Spinal cord (tissue), 10 donors: ENCODE data around the gene MGAT5. TPM values are rescaled to one million over a fixed set of nuclear protein-coding genes. Genes with fewer than 3 reads are reported as not detected.

ENCODE experiments used
- DNase-seq, 6 donors: peaks; one replicate each; pipeline versions ENCODE4 v3.0.0 to v3.0.0-alpha.2; 2013 to 2015; ENCODE audit warnings: low spot score in 6 of 6, low read depth in 4 of 6
- H3K27ac ChIP-seq: one replicate; pipeline ENCODE4 v1.5.1; 2013; ENCODE audit warnings: low read depth, low read length, control low read depth
- H3K27me3 ChIP-seq: one replicate; pipeline ENCODE4 v1.6.1; 2013; ENCODE audit warnings: low read length; ENCODE audit not compliant: control insufficient read depth, insufficient read depth
- H3K36me3 ChIP-seq: one replicate; pipeline ENCODE4 v1.6.1; 2013; ENCODE audit warnings: low read length; ENCODE audit not compliant: control insufficient read depth, insufficient read depth
- H3K4me1 ChIP-seq: one replicate; pipeline ENCODE4 v1.6.1; 2013; ENCODE audit warnings: low read length; ENCODE audit not compliant: control insufficient read depth, insufficient read depth
- H3K4me3 ChIP-seq: one replicate; pipeline ENCODE4 v1.5.1; 2013; ENCODE audit warnings: low read depth, low read length, control low read depth
- H3K9me3 ChIP-seq: one replicate; pipeline ENCODE4 v1.6.1; 2013; ENCODE audit warnings: low read length; ENCODE audit not compliant: control insufficient read depth, insufficient read depth
- WGBS: methylation state at CpG from one replicate; pipeline ENCODE4 v1.1.5; 2013; ENCODE audit warnings: missing lambda C conversion rate; ENCODE audit not compliant: insufficient coverage; 5-methylcytosine and 5-hydroxymethylcytosine counted together
- polyA plus RNA-seq, 2 donors: library from polyadenylated mRNA; unstranded; fragments of 120-200 nt; gene quantifications; one replicate each; pipeline ENCODE4 v1.2.1, GENCODE V29; 2013; ENCODE audit not compliant: insufficient read length in 2 of 2
- total RNA-seq, 2 donors: library from RNA; depleted of rRNA in 1 of 2; stranded (reverse); fragments of 120-200 nt in 1 of 2; fragments of >200 nt in 1 of 2; gene quantifications; one replicate each; pipeline versions ENCODE4 v1.2.3 to v1.2.4, GENCODE V29; 2013 to 2014
- donor health status: healthy.

MGAT5 gene
- total and polyA plus RNA-seq, 4 donors: 45.8 to 76.6 (median 48.3) TPM

DNA sequence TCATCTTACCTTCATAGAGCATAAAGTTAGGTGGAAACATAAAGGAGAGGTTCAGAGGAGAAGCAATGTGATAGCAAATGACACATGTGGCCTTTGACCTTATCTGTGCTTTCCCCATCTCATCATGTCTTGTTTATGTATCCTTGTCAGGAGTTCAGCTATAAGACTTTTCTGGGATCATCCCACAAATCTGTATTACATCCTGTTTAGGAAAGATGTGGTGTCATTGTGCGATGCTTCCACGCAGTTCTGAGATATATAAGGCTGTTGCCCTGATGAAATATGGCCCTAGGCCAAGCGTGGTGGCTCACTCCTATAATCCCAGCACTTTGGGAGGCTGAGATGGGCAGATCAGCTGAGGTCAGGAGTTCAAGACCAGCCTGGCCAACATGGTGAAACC, 15.5 kb upstream of the MGAT5 start:
- no peaks in the 10 kb centered on the region for H3K4me1 ChIP-seq
- no peak for DNase-seq
- WGBS: 94% methylated on average over 2 of the region's 3 CpGs
- H3K27ac ChIP-seq: no peak overlapping the region
- H3K36me3 ChIP-seq: no peaks in the 10 kb centered on the region
- no peak overlapping the region for H3K4me3 ChIP-seq
- H3K27me3 ChIP-seq: no peaks in the 10 kb centered on the region
- H3K9me3 ChIP-seq: no peaks in the 10 kb centered on the region

- Histone ChIP-seq H3K9me3 (no peaks in the 10 kb centered on the region), H3K27ac (no peak overlapping the region), H3K4me3 (no peak overlapping the region), H3K4me1 (peaks cover 7% of the 10 kb centered on the region), H3K27me3 (no peaks in the 10 kb centered on the region), H3K36me3 (no peaks in the 10 kb centered on the region)
- no peak for DNase-seq
- no CpG with 5 or more reads among the region's 2 CpGs for WGBS
Measured at GRCh38 chr2:134240061-134240460, 13.8 kb upstream of the MGAT5 start.

- Histone ChIP-seq H3K36me3 (no peaks in the 10 kb centered on the region), H3K27ac (no peak overlapping the region), H3K4me3 (no peak overlapping the region), H3K27me3 (no peaks in the 10 kb centered on the region), H3K4me1 (peaks cover 9% of the 10 kb centered on the region), H3K9me3 (no peaks in the 10 kb centered on the region)
- no peak for DNase-seq
- no CpG with 5 or more reads among the region's 2 CpGs for WGBS
Measured at GRCh38 chr2:134241911-134242310, 12.0 kb upstream of the MGAT5 start.

DNA sequence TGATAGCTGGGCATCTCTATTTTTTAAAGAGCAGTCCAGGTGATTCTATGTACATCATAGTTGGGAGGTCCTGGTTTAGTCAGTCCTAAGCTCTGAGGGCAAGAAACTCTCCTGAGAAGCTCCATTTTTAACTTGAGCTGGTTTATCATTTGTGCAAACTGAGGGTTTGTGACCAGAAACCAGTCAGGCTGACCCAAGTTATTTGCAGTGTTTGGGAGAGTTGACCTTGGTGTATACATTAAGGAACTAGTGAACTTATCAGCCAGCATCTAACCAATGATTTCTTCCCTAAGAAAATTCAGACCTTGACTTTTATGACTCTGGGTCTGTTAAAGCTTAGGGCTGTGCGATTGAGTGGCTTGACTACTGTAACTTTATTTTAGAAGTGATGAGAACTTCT, 10.6 kb upstream of the MGAT5 start:
- WGBS: 100% methylated on average over 1 of the region's 1 CpG
- no peak for DNase-seq
- Histone ChIP-seq H3K36me3 (no peaks in the 10 kb centered on the region), H3K27ac (no peak overlapping the region), H3K9me3 (no peaks in the 10 kb centered on the region), H3K27me3 (no peaks in the 10 kb centered on the region), H3K4me3 (no peak overlapping the region), H3K4me1 (peaks cover 9% of the 10 kb centered on the region)

GRCh38 chr2:134244086-134244485, 9.8 kb upstream of the MGAT5 start:
- H3K36me3 ChIP-seq: no peaks in the 10 kb centered on the region
- H3K9me3 ChIP-seq: no peaks in the 10 kb centered on the region
- H3K4me1 ChIP-seq: peaks cover 9% of the 10 kb centered on the region
- peak in 2 of 6 donors; percentile 37 to 49 for DNase-seq
- H3K27ac ChIP-seq: no peak overlapping the region
- WGBS: 43% methylated on average over 1 of the region's 2 CpGs
- no peak overlapping the region for H3K4me3 ChIP-seq
- H3K27me3 ChIP-seq: no peaks in the 10 kb centered on the region

- DNase-seq: peak in 1 of 6 donors; percentile 54
- H3K4me3 ChIP-seq: no peak overlapping the region
Measured at GRCh38 chr2:134244587-134244986, 9.3 kb upstream of the MGAT5 start.

DNA sequence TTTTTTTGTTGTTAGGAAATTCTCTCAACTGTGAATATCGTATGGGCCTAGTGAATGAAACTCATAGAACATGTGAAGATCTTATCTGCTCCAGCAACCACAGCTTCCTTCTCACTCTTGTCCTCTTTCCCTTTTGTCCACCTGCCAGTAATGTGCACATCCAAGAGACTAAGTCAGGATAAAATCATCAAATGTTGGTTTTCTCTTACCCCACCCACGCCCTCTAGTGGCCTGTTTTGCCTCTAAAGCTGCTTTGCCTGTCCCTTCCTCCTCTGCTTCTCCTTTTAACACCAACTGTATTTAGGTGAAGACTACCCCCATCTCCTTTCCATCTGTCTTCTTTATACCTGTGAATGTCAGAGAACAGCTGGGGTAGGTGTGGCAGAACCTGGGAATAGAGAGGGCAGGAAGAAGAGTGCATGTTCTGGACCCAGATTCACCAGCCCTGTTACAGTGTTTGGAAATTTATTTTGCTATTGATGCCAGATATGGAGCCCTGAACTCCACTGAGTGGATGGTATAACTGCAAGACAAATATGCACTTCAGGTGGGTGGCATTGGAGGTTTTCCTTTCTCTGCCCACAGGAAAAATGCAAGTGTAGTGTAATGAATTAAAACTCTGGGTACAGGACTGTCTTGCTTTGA, 8.4 kb upstream of the MGAT5 start:
- H3K9me3 ChIP-seq: no peaks in the 10 kb centered on the region
- peaks cover 9% of the 10 kb centered on the region for H3K4me1 ChIP-seq
- no peaks in the 10 kb centered on the region for H3K27me3 ChIP-seq
- no peak overlapping the region for H3K4me3 ChIP-seq
- H3K36me3 ChIP-seq: no peaks in the 10 kb centered on the region
- H3K27ac ChIP-seq: no peak overlapping the region
- peak in 5 of 6 donors; percentile 27 to 86 (median 47) for DNase-seq
- 30% methylated on average over 2 of the region's 2 CpGs for WGBS

More at GRCh38 chr2:134244587-134244986, 9.3 kb upstream of the MGAT5 start:
- no peak overlapping the region for H3K27ac ChIP-seq
- WGBS: no CpG with 5 or more reads among the region's 3 CpGs
- H3K27me3 ChIP-seq: no peaks in the 10 kb centered on the region
- H3K4me1 ChIP-seq: peaks cover 9% of the 10 kb centered on the region
- no peaks in the 10 kb centered on the region for H3K9me3 ChIP-seq
- no peaks in the 10 kb centered on the region for H3K36me3 ChIP-seq

DNA sequence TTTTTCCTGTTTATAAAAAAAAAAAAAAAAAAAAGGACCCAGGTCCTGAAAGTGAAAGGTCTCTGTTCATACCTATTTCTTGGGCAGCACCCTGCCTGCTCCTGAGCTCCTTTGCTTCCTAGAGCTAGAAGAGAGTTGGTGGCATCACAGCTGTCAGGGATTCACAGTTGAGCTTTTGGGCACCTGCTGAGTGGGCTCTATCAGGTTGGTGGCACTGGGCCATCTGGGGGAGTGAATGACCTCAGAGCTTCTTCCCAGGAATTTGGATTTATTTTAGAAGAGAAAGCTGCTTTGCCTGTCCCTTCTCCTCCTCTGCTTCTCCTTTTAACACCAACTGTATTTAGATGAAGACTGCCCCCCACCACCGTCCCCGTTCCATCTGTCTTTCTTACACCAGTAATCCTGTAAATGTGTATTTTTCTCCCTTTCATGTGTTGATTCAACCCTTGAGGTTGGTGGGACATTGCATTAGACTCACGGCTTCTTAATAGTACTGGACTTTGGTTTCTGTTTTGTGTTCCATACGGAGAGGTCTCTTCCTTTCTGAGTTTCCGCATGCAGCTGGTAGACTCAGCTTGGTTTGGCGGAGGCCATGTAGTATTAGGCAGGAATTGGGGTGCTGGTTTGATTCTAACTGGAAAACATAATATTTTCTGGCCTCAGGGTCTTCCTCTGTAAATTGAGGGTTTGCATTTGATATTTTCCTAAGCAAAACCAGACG, 7.6 kb upstream of the MGAT5 start:
- Histone ChIP-seq H3K4me1 (peaks cover 9% of the 10 kb centered on the region), H3K27ac (no peak overlapping the region), H3K36me3 (no peaks in the 10 kb centered on the region), H3K9me3 (no peaks in the 10 kb centered on the region), H3K4me3 (no peak overlapping the region), H3K27me3 (no peaks in the 10 kb centered on the region)
- peak in 1 of 6 donors; percentile 25 for DNase-seq
- 71% methylated on average over 2 of the region's 7 CpGs for WGBS

GRCh38 chr2:134247679-134248078, 6.2 kb upstream of the MGAT5 start:
- Histone ChIP-seq H3K36me3 (no peaks in the 10 kb centered on the region), H3K4me3 (no peak overlapping the region), H3K27ac (no peak overlapping the region), H3K27me3 (no peaks in the 10 kb centered on the region), H3K9me3 (no peaks in the 10 kb centered on the region), H3K4me1 (peaks cover 9% of the 10 kb centered on the region)
- DNase-seq: no peak
- 60% methylated on average over 1 of the region's 1 CpG for WGBS

DNA sequence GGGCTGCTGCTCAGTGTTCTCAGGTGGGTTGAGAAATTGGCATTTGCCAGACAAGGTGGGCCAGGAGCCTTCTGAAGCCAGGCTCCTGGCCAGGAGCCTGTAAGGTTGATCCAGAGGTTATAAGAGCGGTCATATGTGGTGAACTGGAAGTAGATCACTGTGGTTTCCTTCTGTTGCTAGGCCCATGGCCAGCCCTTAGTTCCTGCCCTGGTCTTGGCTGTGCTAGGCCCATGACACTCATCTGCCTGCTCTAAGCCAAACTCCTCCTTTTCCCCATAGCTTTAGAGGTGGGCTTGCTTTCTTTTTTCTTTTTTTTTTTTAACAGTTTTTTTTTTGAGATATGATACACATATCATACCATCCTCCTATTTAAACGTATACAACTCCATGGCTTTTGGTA, 5.0 kb upstream of the MGAT5 start:
- no peaks in the 10 kb centered on the region for H3K9me3 ChIP-seq
- H3K4me3 ChIP-seq: no peak overlapping the region
- H3K36me3 ChIP-seq: no peaks in the 10 kb centered on the region
- H3K4me1 ChIP-seq: peaks cover 9% of the 10 kb centered on the region
- H3K27me3 ChIP-seq: no peaks in the 10 kb centered on the region
- no peak for DNase-seq
- H3K27ac ChIP-seq: no peak overlapping the region
- WGBS: 100% methylated on average over 1 of the region's 2 CpGs
